Caco-2 (cell line): ENCODE results near the gene HERPUD2. TPM values are rescaled to one million over a fixed set of nuclear protein-coding genes. Genes with fewer than 3 reads are reported as not detected.

Experiments
- BruUV-seq: library from RNA; stranded (reverse); fragments of 400-500 nt; replicated peaks from 2 replicates; lab custom pipeline; 2021; lab: Mats Ljungman, UMichigan
- CTCF ChIA-PET: fragments of 300-600 bp; sonication (Branson Sonifier 250); formaldehyde crosslinking; loops from one replicate; lab custom pipeline; 2022; ENCODE audit warnings: antibody characterized with exemption; lab: Charles Lee
- POLR2A ChIA-PET: fragments of 300-600 bp; sonication (Branson Sonifier 250); formaldehyde crosslinking; loops from one replicate; lab custom pipeline; 2022; ENCODE audit warnings: antibody characterized with exemption; lab: Charles Lee
- DNase-seq, 2 experiments: peaks; one replicate each; pipeline versions ENCODE4 v3.0.0 to v3.0.0-alpha.2; 2020 to 2022
- H3K27me3 ChIP-seq: replicated peaks from 2 replicates; pipeline ENCODE4 v1.6.0; 2011; ENCODE audit warnings: low read length; ENCODE audit not compliant: control insufficient read depth, insufficient read depth
- H3K36me3 ChIP-seq: 2 replicates; pipeline ENCODE4 v1.5.1; 2011; ENCODE audit warnings: low read length; ENCODE audit not compliant: control insufficient read depth, insufficient read depth
- H3K4me1 ChIP-seq: fragments of 250-450 bp; sonication (Bioruptor Pico); 2 replicates; pipeline ENCODE4 v1.5.1; 2020; ENCODE audit warnings: mild to moderate bottlenecking
- H3K4me3 ChIP-seq: 2 replicates; pipeline ENCODE4 v1.5.1; 2011; ENCODE audit warnings: low read depth, mild to moderate bottlenecking, control low read depth, low read length
- H3K9me3 ChIP-seq: fragments of 250-450 bp; sonication (Bioruptor Pico); 2 replicates; pipeline ENCODE4 v1.5.1; 2020; ENCODE audit warnings: mild to moderate bottlenecking, moderate library complexity
- H3K27ac Mint-ChIP-seq: one replicate; pipeline ENCODE4 v1.8.0; 2022; ENCODE audit warnings: mixed read lengths; ENCODE audit not compliant: unreplicated experiment
- H3K27me3 Mint-ChIP-seq: one replicate; pipeline ENCODE4 v1.8.0; 2022; ENCODE audit warnings: mixed read lengths; ENCODE audit not compliant: insufficient read depth, unreplicated experiment
- H3K36me3 Mint-ChIP-seq: one replicate; pipeline ENCODE4 v1.8.0; 2022; ENCODE audit warnings: mild to moderate bottlenecking, mixed read lengths; ENCODE audit not compliant: insufficient read depth, unreplicated experiment
- H3K4me1 Mint-ChIP-seq: one replicate; pipeline ENCODE4 v1.8.0; 2022; ENCODE audit warnings: low read depth, mixed read lengths; ENCODE audit not compliant: unreplicated experiment
- H3K4me3 Mint-ChIP-seq: one replicate; pipeline ENCODE4 v1.8.0; 2022; ENCODE audit warnings: mild to moderate bottlenecking, moderate library complexity, mixed read lengths; ENCODE audit not compliant: unreplicated experiment
- H3K9me3 Mint-ChIP-seq: one replicate; pipeline ENCODE4 v1.8.0; 2022; ENCODE audit warnings: mixed read lengths; ENCODE audit not compliant: unreplicated experiment
- intact Hi-C: fragments of 100-400 bp; cut with micrococcal nuclease; formaldehyde crosslinking; loops from one replicate; pipeline ENCODE4 v1.10.0; 2022; ENCODE audit not compliant: unreplicated experiment
- total RNA-seq: library from RNA; stranded (reverse); gene quantifications from 2 replicates; pipeline ENCODE4 v1.2.3, GENCODE V29; 2022
- TF ChIP-seq, protein P1 (sequence below), 2 experiments: fragments of 200-600 bp in 1 of 2; IDR thresholded peaks; 1 replicate in 1 of 2; 2 replicates in 1 of 2; pipeline versions ENCODE4 v1.5.1 to v1.8.0; 2011 to 2022; ENCODE audit warnings: antibody characterized with exemption in 1 of 2, control low read depth in 1 of 2, inconsistent platforms in 1 of 2, low read depth in 1 of 2, low read length in 1 of 2, mild to moderate bottlenecking in 1 of 2, moderate library complexity in 1 of 2; ENCODE audit not compliant: insufficient read depth in 1 of 2, severe bottlenecking in 1 of 2, unreplicated experiment in 1 of 2

Gene HERPUD2
- total RNA-seq, 1 experiment from 2014 or later: 25.2 TPM

DNA sequence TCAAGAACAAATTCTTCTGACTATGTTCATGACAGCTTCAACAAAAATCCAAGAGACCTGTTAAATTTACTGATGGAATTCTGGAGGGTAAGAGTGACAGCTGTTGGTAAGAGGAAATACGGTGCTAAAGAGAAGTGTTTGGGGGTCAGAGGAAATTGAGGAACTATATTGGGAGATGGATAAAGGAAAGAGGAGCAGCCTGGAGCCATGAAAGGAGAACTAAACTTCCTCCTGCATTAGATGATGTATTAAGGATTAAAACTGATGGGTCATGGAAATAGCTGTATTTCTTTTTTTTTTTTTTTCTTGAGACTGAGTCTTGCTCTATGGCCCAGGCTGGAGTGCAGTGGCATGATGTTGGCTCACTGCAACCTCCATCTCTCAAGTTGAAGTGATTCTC lies 95.3 kb downstream of the HERPUD2 start:
- no TSS peak for BruUV-seq
- Histone ChIP-seq H3K4me3 (no peak overlapping the region), H3K36me3 (no peaks in the 10 kb centered on the region), H3K4me1 (no peaks in the 10 kb centered on the region), H3K27me3 (no peaks in the 10 kb centered on the region; the same call in 1 of the 2 replicates), H3K9me3 (no peaks in the 10 kb centered on the region)
- H3K27me3 Mint-ChIP-seq: peaks cover 2% of the 10 kb centered on the region
- ChIA-PET POLR2A (no interaction called here), CTCF (no interaction called here)
- no peak overlapping the region for H3K27ac Mint-ChIP-seq
- H3K9me3 Mint-ChIP-seq: peaks cover 18% of the 10 kb centered on the region
- DNase-seq: no peak
- TF ChIP-seq, protein P1, sequence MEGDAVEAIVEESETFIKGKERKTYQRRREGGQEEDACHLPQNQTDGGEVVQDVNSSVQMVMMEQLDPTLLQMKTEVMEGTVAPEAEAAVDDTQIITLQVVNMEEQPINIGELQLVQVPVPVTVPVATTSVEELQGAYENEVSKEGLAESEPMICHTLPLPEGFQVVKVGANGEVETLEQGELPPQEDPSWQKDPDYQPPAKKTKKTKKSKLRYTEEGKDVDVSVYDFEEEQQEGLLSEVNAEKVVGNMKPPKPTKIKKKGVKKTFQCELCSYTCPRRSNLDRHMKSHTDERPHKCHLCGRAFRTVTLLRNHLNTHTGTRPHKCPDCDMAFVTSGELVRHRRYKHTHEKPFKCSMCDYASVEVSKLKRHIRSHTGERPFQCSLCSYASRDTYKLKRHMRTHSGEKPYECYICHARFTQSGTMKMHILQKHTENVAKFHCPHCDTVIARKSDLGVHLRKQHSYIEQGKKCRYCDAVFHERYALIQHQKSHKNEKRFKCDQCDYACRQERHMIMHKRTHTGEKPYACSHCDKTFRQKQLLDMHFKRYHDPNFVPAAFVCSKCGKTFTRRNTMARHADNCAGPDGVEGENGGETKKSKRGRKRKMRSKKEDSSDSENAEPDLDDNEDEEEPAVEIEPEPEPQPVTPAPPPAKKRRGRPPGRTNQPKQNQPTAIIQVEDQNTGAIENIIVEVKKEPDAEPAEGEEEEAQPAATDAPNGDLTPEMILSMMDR (IDR thresholded peaks at IDR 0.05; ENCODE audit: insufficient read depth in 1 of 2, low read depth in 1 of 2, low read length in 1 of 2, severe bottlenecking in 1 of 2, unreplicated experiment in 1 of 2): no peak
- H3K4me1 Mint-ChIP-seq: no peaks in the 10 kb centered on the region
- no peaks in the 10 kb centered on the region for H3K36me3 Mint-ChIP-seq
- intact Hi-C loops: no loop called here
- H3K4me3 Mint-ChIP-seq: no peak overlapping the region

DNA sequence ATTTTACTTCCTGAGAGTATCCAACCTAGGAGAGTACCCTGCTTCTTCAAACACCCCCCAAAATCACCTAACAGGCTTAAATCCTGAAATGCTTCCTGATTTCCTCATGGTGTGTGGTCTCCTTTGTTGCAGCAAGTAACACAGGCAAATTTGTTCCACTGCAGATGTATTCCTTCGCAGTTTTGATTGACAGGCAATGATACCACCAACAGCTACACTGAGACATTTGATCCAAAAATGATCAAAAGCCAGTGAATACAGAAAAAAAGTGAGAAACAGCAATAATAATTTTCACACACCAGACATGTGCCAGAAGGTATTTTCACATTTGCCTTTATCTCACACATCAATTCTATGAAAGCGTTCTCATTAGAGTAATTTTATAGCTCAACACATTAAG lies 95.9 kb downstream of the HERPUD2 start:
- Mint-ChIP-seq H3K9me3 (peaks cover 18% of the 10 kb centered on the region), H3K36me3 (no peaks in the 10 kb centered on the region), H3K27me3 (peaks cover 2% of the 10 kb centered on the region), H3K4me3 (no peak overlapping the region), H3K4me1 (no peaks in the 10 kb centered on the region), H3K27ac (no peak overlapping the region)
- Histone ChIP-seq H3K9me3 (no peaks in the 10 kb centered on the region), H3K27me3 (no peaks in the 10 kb centered on the region; the same call in 1 of the 2 replicates), H3K4me1 (no peaks in the 10 kb centered on the region), H3K4me3 (no peak overlapping the region), H3K36me3 (no peaks in the 10 kb centered on the region)
- TF ChIP-seq, protein P1 (IDR thresholded peaks at IDR 0.05; ENCODE audit: insufficient read depth in 1 of 2, low read depth in 1 of 2, low read length in 1 of 2, severe bottlenecking in 1 of 2, unreplicated experiment in 1 of 2): no peak
- CTCF ChIA-PET: no interaction called here
- BruUV-seq: no TSS peak
- intact Hi-C loops: no loop called here
- DNase-seq: no peak
- POLR2A ChIA-PET: no interaction called here

DNA sequence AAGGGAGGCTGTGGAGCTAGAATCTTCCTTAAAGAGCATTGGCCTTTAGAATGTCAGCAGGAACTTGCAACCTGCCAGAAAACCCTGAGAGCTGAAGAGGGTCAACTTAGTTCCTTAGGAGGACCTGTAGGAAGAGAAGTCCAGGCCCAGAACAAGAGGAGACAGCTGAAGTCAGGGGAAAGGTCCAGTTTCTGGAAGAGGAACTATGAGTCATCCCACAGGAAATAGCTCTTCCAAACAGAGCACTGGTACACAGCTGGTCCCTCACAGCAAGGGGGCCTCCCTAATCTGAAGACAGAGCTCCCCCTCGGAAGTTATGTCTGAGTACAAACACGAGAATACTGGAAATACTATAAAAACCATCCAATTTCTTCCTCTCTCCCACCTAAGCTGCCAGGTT lies 98.9 kb downstream of the HERPUD2 start:
- TF ChIP-seq, protein P1 (IDR thresholded peaks at IDR 0.05; ENCODE audit: insufficient read depth in 1 of 2, low read depth in 1 of 2, low read length in 1 of 2, severe bottlenecking in 1 of 2, unreplicated experiment in 1 of 2): no peak
- no TSS peak for BruUV-seq
- H3K36me3 Mint-ChIP-seq: no peaks in the 10 kb centered on the region
- DNase-seq: no peak
- Histone ChIP-seq H3K4me1 (peaks cover 12% of the 10 kb centered on the region; the same call in 1 of the 2 replicates), H3K4me3 (no peak overlapping the region), H3K27me3 (no peaks in the 10 kb centered on the region; the same call in 1 of the 2 replicates), H3K9me3 (no peaks in the 10 kb centered on the region), H3K36me3 (no peaks in the 10 kb centered on the region)
- ChIA-PET CTCF (no interaction called here), POLR2A (no interaction called here)
- H3K27me3 Mint-ChIP-seq: no peaks in the 10 kb centered on the region
- no peak overlapping the region for H3K27ac Mint-ChIP-seq
- H3K4me3 Mint-ChIP-seq: no peak overlapping the region
- no peaks in the 10 kb centered on the region for H3K9me3 Mint-ChIP-seq
- intact Hi-C loops: no loop called here
- H3K4me1 Mint-ChIP-seq: peaks cover 8% of the 10 kb centered on the region
